LNCaP clone FGC (cell line): ENCODE data around the gene SNAI1.
A peak's percentile ranks its signal among the peaks of the same experiment; 100 is the strongest.

Experiments
- DNase-seq: peaks from one replicate; pipeline ENCODE4 v3.0.0-alpha.2; 2011; ENCODE audit warnings: low read depth
- H3K4me3 ChIP-seq: 2 replicates; pipeline ENCODE4 v1.5.1; 2011; ENCODE audit warnings: mild to moderate bottlenecking, low read depth, low read length, control low read depth
- TF ChIP-seq, protein P1 (sequence below): IDR thresholded peaks from 2 replicates; pipeline ENCODE4 v1.5.1; 2012; ENCODE audit warnings: mild to moderate bottlenecking; ENCODE audit not compliant: control insufficient read depth, insufficient read depth; ENCODE audit errors: extremely low read depth

SNAI1 gene

GRCh38 chr20:49982072-49982345, 771 bp upstream of the SNAI1 start:
- H3K4me3 ChIP-seq = peak overlapping the region; percentile 47
- no peak for DNase-seq
- TF ChIP-seq, protein P1, sequence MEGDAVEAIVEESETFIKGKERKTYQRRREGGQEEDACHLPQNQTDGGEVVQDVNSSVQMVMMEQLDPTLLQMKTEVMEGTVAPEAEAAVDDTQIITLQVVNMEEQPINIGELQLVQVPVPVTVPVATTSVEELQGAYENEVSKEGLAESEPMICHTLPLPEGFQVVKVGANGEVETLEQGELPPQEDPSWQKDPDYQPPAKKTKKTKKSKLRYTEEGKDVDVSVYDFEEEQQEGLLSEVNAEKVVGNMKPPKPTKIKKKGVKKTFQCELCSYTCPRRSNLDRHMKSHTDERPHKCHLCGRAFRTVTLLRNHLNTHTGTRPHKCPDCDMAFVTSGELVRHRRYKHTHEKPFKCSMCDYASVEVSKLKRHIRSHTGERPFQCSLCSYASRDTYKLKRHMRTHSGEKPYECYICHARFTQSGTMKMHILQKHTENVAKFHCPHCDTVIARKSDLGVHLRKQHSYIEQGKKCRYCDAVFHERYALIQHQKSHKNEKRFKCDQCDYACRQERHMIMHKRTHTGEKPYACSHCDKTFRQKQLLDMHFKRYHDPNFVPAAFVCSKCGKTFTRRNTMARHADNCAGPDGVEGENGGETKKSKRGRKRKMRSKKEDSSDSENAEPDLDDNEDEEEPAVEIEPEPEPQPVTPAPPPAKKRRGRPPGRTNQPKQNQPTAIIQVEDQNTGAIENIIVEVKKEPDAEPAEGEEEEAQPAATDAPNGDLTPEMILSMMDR = no peak

GRCh38 chr20:49983123-49983847, 505 bp downstream of the SNAI1 start:
- TF ChIP-seq, protein P1 = no peak
- no peak for DNase-seq
- H3K4me3 ChIP-seq = peak overlapping the region; percentile 89

GRCh38 chr20:49983848-49984408, 1.1 kb downstream of the SNAI1 start:
- peak overlapping the region; percentile 89 for H3K4me3 ChIP-seq
- DNase-seq = no peak
- TF ChIP-seq, protein P1 = no peak

- H3K4me3 ChIP-seq = no peak overlapping the region
- TF ChIP-seq, protein P1 = no peak
- DNase-seq = no peak
These were observed 1.8 kb downstream of the SNAI1 start for GRCh38 chr20:49984426-49985153.

DNA sequence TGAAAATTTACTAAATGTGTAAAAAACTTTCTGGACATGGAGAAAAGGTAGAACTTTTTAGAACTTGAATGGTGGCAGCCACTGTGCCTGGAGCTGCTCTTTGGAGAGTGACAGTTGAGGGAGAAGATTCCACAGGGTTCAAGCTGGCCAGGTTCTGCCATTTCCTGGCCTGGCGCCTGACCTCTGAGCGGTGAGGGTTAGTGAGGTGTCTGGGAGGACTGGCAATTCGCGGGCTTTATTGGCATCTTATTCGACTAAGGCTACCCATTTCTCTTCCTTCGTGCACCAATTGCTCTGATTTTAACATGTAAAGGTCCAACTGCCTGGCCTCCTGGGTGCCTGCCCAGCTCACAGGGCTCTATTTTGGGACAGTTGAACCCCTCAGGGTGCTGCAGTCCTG, 2.4 kb downstream of the SNAI1 start:
- TF ChIP-seq, protein P1 = no peak
- DNase-seq = no peak
- H3K4me3 ChIP-seq = no peak overlapping the region

- DNase-seq = no peak
- TF ChIP-seq, protein P1 = no peak
- H3K4me3 ChIP-seq = no peak overlapping the region
These were observed 2.8 kb downstream of the SNAI1 start for GRCh38 chr20:49985617-49986016.

DNA sequence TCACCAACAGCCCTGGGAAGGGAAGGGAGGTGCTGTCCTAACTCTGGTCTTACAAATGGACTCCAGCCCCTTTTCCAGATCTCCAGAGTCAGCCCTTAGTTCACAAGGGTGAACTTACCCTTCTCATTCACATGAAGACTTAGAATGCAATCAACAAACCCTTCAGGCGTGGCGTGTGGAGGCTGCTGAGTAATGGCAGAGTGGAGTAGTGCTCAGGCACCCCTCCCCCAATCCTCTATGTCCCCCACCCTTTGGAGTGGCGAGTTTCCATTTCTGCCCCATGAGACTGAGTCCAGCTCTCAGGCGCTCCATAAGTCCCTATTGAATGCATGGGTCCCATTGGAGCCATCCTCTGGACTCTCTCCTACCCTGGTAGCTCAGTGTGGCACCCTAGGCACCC, 3.3 kb downstream of the SNAI1 start:
- DNase-seq = no peak
- H3K4me3 ChIP-seq = no peak overlapping the region
- TF ChIP-seq, protein P1 = no peak
